PFSK-1 (cell line): ENCODE data around the gene TULP4.

ENCODE experiments used
- FOXP2 ChIP-seq: optimal IDR thresholded peaks from 2 replicates; pipeline ENCODE3; 2011; ENCODE audit warnings: borderline replicate concordance, control low read depth, inconsistent platforms; ENCODE audit not compliant: insufficient read depth; ENCODE audit errors: extremely low read length, extremely low read depth
- POLR2AphosphoS5 ChIP-seq: IDR thresholded peaks from 2 replicates; pipeline ENCODE4 v1.6.1; 2012; ENCODE audit warnings: low read depth, mild to moderate bottlenecking, control low read depth, low read length, moderate library complexity
- REST ChIP-seq, 2 experiments: IDR thresholded peaks; 2 replicates each; pipeline versions ENCODE4 v1.6.1 to v1.8.0; 2011 to 2012; ENCODE audit warnings: low read depth in 2 of 2, low read length in 2 of 2, control low read depth in 1 of 2, inconsistent platforms in 1 of 2, mild to moderate bottlenecking in 1 of 2, moderate library complexity in 1 of 2; ENCODE audit not compliant: insufficient read depth in 1 of 2
- SIN3A ChIP-seq: IDR thresholded peaks from 2 replicates; pipeline ENCODE4 v1.6.1; 2012; ENCODE audit warnings: mild to moderate bottlenecking, low read length, moderate library complexity, borderline replicate concordance; ENCODE audit not compliant: insufficient read depth
- TAF1 ChIP-seq: IDR thresholded peaks from 2 replicates; pipeline ENCODE4 v1.6.1; 2012; ENCODE audit warnings: low read length, control low read depth, borderline replicate concordance; ENCODE audit not compliant: insufficient read depth

TULP4 gene

GRCh38 chr6:158311193-158311592 is 1.1 kb upstream of the TULP4 start:
- no peak for TF ChIP-seq TAF1
- TF ChIP-seq POLR2AphosphoS5: no peak
- TF ChIP-seq SIN3A: no peak
- no peak for TF ChIP-seq FOXP2
- no peak for TF ChIP-seq REST (IDR thresholded peaks at IDR 0.05; ENCODE audit: insufficient read depth in 1 of 2, low read depth in 2 of 2, low read length in 2 of 2)

- no peak for TF ChIP-seq FOXP2
- TF ChIP-seq TAF1: no peak
- TF ChIP-seq SIN3A: no peak
- TF ChIP-seq REST (IDR thresholded peaks at IDR 0.05; ENCODE audit: insufficient read depth in 1 of 2, low read depth in 2 of 2, low read length in 2 of 2): no peak
- TF ChIP-seq POLR2AphosphoS5: no peak
Observed at GRCh38 chr6:158311626-158312025, 639 bp upstream of the TULP4 start.

GRCh38 chr6:158312672-158313397 is 570 bp downstream of the TULP4 start:
- TF ChIP-seq FOXP2: no peak
- no peak for TF ChIP-seq SIN3A
- TF ChIP-seq REST (IDR thresholded peaks at IDR 0.05; ENCODE audit: insufficient read depth in 1 of 2, low read depth in 2 of 2, low read length in 2 of 2): no peak

- TF ChIP-seq SIN3A (no peak), POLR2AphosphoS5 (no peak), REST (IDR thresholded peaks at IDR 0.05; ENCODE audit: insufficient read depth in 1 of 2, low read depth in 2 of 2, low read length in 2 of 2) (no peak), FOXP2 (no peak)
Observed at GRCh38 chr6:158313989-158314388, 1.7 kb downstream of the TULP4 start.

GRCh38 chr6:158314737-158315136 is 2.5 kb downstream of the TULP4 start:
- no peak for TF ChIP-seq POLR2AphosphoS5
- TF ChIP-seq FOXP2: no peak
- no peak for TF ChIP-seq TAF1
